GM23338 (cell line): Measurements from ENCODE around the gene GPATCH2. TPM values are rescaled to one million over a fixed set of nuclear protein-coding genes. Genes with fewer than 3 reads are reported as not detected.

ENCODE experiments used
- ATAC-seq: fragments of 200-7000 bp; cut with Tn5 transposase; 3 replicates; pipeline ENCODE4 v1.9.1; 2020
- DNase-seq: peaks from one replicate; pipeline ENCODE4 v3.0.0-alpha.2; 2015; ENCODE audit warnings: low spot score
- H2AFZ ChIP-seq: fragments of 200-600 bp; sonication (generic); 2 replicates; pipeline ENCODE4 v1.8.0; 2016; ENCODE audit warnings: antibody characterized with exemption, mild to moderate bottlenecking, moderate library complexity
- H3F3A ChIP-seq: fragments of 200-600 bp; sonication (generic); replicated peaks from 2 replicates; pipeline ENCODE4 v1.8.0; 2017; ENCODE audit warnings: antibody characterized with exemption, mixed run types, low read depth
- H3K27ac ChIP-seq: fragments of 200-600 bp; sonication (generic); 2 replicates; pipeline ENCODE4 v1.6.1; 2016; ENCODE audit warnings: low read depth
- H3K27me3 ChIP-seq: fragments of 200-600 bp; sonication (generic); 2 replicates; pipeline ENCODE4 v1.8.0; 2016; ENCODE audit warnings: mild to moderate bottlenecking, mixed run types, moderate library complexity; ENCODE audit not compliant: insufficient read depth
- H3K36me3 ChIP-seq: fragments of 200-600 bp; sonication (generic); 2 replicates; pipeline ENCODE4 v1.8.0; 2016; ENCODE audit warnings: mild to moderate bottlenecking; ENCODE audit not compliant: insufficient read depth
- H3K4me1 ChIP-seq: fragments of 200-600 bp; sonication (generic); 2 replicates; pipeline ENCODE4 v1.8.0; 2016; ENCODE audit warnings: mild to moderate bottlenecking, moderate library complexity; ENCODE audit not compliant: insufficient read depth
- H3K4me2 ChIP-seq: fragments of 200-600 bp; sonication (generic); 2 replicates; pipeline ENCODE4 v1.7.1; 2017; ENCODE audit warnings: mixed run types
- H3K4me3 ChIP-seq: fragments of 200-600 bp; sonication (generic); 2 replicates; pipeline ENCODE4 v1.6.1; 2016; ENCODE audit warnings: mixed run types
- H3K79me2 ChIP-seq: fragments of 200-600 bp; sonication (generic); replicated peaks from 2 replicates; pipeline ENCODE4 v1.8.0; 2017; ENCODE audit warnings: mild to moderate bottlenecking; ENCODE audit not compliant: insufficient read depth
- H3K9me2 ChIP-seq: fragments of 200-600 bp; sonication (generic); 2 replicates; pipeline ENCODE4 v1.8.0; 2017; ENCODE audit not compliant: insufficient read depth
- H4K20me1 ChIP-seq: fragments of 200-600 bp; sonication (generic); replicated peaks from 2 replicates; pipeline ENCODE4 v1.8.0; 2017; ENCODE audit warnings: mild to moderate bottlenecking; ENCODE audit not compliant: insufficient read depth
- H3K27ac Mint-ChIP-seq: 2 replicates; pipeline ENCODE4 v1.8.0; 2020; ENCODE audit warnings: inconsistent platforms, mild to moderate bottlenecking, moderate library complexity, mixed read lengths
- H3K27me3 Mint-ChIP-seq: 3 replicates; pipeline ENCODE4 v1.8.0; 2022; ENCODE audit warnings: low read depth, mild to moderate bottlenecking, moderate library complexity, mixed read lengths, inconsistent platforms; ENCODE audit not compliant: insufficient read depth, poor library complexity
- H3K36me3 Mint-ChIP-seq: 3 replicates; pipeline ENCODE4 v1.8.0; 2021; ENCODE audit warnings: low read depth, mild to moderate bottlenecking, inconsistent platforms, moderate library complexity, mixed read lengths
- H3K4me1 Mint-ChIP-seq: 3 replicates; pipeline ENCODE4 v1.8.0; 2020; ENCODE audit warnings: mild to moderate bottlenecking, inconsistent platforms, mixed read lengths
- H3K4me3 Mint-ChIP-seq: 3 replicates; pipeline ENCODE4 v1.8.0; 2021; ENCODE audit warnings: moderate library complexity, mild to moderate bottlenecking, inconsistent platforms, mixed read lengths
- H3K9me3 Mint-ChIP-seq: 3 replicates; pipeline ENCODE4 v1.8.0; 2020; ENCODE audit warnings: moderate library complexity, mild to moderate bottlenecking, inconsistent platforms, mixed read lengths
- CREB1 ChIP-seq: fragments of 250-450 bp; sonication (Bioruptor Pico); IDR thresholded peaks from 2 replicates; pipeline ENCODE4 v1.5.0; 2020; ENCODE audit warnings: low read depth, mild to moderate bottlenecking, moderate library complexity
- ETS1 ChIP-seq: IDR thresholded peaks from 2 replicates; pipeline ENCODE4 v1.6.1; 2016; ENCODE audit warnings: antibody characterized with exemption
- EZH2 ChIP-seq: fragments of 200-600 bp; sonication (generic); IDR thresholded peaks from one replicate; pipeline ENCODE4 v1.8.0; 2017; ENCODE audit warnings: antibody characterized with exemption, mild to moderate bottlenecking, low read depth; ENCODE audit not compliant: unreplicated experiment
- EZH2phosphoT487 ChIP-seq: fragments of 200-600 bp; sonication (generic); IDR thresholded peaks from one replicate; pipeline ENCODE4 v1.8.1; 2018; ENCODE audit warnings: antibody characterized with exemption; ENCODE audit not compliant: unreplicated experiment
- JUNB ChIP-seq: IDR thresholded peaks from one replicate; pipeline ENCODE4 v1.6.1; 2016; ENCODE audit warnings: antibody characterized with exemption; ENCODE audit not compliant: unreplicated experiment
- NANOG ChIP-seq: IDR thresholded peaks from 2 replicates; pipeline ENCODE4 v1.6.1; 2016; ENCODE audit warnings: antibody characterized with exemption, borderline replicate concordance
- POLR2AphosphoS5 ChIP-seq: IDR thresholded peaks from 2 replicates; pipeline ENCODE4 v1.6.1; 2016; ENCODE audit warnings: antibody characterized with exemption, low read depth
- REST ChIP-seq: IDR thresholded peaks from one replicate; pipeline ENCODE4 v1.6.1; 2018; ENCODE audit warnings: antibody characterized with exemption; ENCODE audit not compliant: unreplicated experiment
- STAT1 ChIP-seq: IDR thresholded peaks from one replicate; pipeline ENCODE4 v1.6.1; 2016; ENCODE audit warnings: antibody characterized with exemption; ENCODE audit not compliant: unreplicated experiment
- ZNF114 ChIP-seq: fragments of 250-450 bp; sonication (Bioruptor Pico); IDR thresholded peaks from 2 replicates; pipeline ENCODE4 v1.5.0; 2020; ENCODE audit warnings: mild to moderate bottlenecking, moderate library complexity
- ZNF331 ChIP-seq: fragments of 250-450 bp; sonication (Bioruptor Pico); IDR thresholded peaks from 2 replicates; pipeline ENCODE4 v1.5.0; 2020; ENCODE audit warnings: low read depth, mild to moderate bottlenecking, moderate library complexity
- polyA plus RNA-seq: library from polyadenylated mRNA; unstranded; fragments of >200 nt; fragmentation: Nextera tagmentation; extraction: Ambion mirVana; gene quantifications from 2 replicates; pipeline ENCODE4 v1.2.1, GENCODE V29; 2016
- total RNA-seq: library from RNA; depleted of rRNA; stranded (reverse); fragments of >200 nt; shearing (Covaris generic); gene quantifications from 2 replicates; pipeline ENCODE4 v1.2.3, GENCODE V29; 2014
- TF ChIP-seq, protein P1 (sequence below): fragments of 250-450 bp; sonication (Bioruptor Pico); IDR thresholded peaks from 2 replicates; pipeline ENCODE4 v1.5.0; 2020; ENCODE audit warnings: mild to moderate bottlenecking, moderate library complexity
- TF ChIP-seq, protein P2 (sequence below), 2 experiments: fragments of 200-600 bp in 1 of 2; sonication (generic) in 1 of 2; conservative IDR thresholded peaks; 2 replicates each; pipeline versions ENCODE4 v1.5.1 to v1.6.1; 2016 to 2017; ENCODE audit warnings: antibody characterized with exemption in 2 of 2, low read depth in 2 of 2, mild to moderate bottlenecking in 2 of 2, moderate library complexity in 1 of 2

The GPATCH2 gene
- total and polyA plus RNA-seq, 2 experiments from 2014 or later = 12.3 to 26.7 TPM

- Mint-ChIP-seq H3K27ac (peak overlapping the region; percentile 47; the same call in 1 of the 2 replicates), H3K4me1 (peaks cover 19% of the 10 kb centered on the region; the same call in 2 of the 3 replicates), H3K9me3 (no peaks in the 10 kb centered on the region), H3K27me3 (no peaks in the 10 kb centered on the region), H3K4me3 (no peak overlapping the region), H3K36me3 (no peaks in the 10 kb centered on the region)
- TF ChIP-seq, protein P1, sequence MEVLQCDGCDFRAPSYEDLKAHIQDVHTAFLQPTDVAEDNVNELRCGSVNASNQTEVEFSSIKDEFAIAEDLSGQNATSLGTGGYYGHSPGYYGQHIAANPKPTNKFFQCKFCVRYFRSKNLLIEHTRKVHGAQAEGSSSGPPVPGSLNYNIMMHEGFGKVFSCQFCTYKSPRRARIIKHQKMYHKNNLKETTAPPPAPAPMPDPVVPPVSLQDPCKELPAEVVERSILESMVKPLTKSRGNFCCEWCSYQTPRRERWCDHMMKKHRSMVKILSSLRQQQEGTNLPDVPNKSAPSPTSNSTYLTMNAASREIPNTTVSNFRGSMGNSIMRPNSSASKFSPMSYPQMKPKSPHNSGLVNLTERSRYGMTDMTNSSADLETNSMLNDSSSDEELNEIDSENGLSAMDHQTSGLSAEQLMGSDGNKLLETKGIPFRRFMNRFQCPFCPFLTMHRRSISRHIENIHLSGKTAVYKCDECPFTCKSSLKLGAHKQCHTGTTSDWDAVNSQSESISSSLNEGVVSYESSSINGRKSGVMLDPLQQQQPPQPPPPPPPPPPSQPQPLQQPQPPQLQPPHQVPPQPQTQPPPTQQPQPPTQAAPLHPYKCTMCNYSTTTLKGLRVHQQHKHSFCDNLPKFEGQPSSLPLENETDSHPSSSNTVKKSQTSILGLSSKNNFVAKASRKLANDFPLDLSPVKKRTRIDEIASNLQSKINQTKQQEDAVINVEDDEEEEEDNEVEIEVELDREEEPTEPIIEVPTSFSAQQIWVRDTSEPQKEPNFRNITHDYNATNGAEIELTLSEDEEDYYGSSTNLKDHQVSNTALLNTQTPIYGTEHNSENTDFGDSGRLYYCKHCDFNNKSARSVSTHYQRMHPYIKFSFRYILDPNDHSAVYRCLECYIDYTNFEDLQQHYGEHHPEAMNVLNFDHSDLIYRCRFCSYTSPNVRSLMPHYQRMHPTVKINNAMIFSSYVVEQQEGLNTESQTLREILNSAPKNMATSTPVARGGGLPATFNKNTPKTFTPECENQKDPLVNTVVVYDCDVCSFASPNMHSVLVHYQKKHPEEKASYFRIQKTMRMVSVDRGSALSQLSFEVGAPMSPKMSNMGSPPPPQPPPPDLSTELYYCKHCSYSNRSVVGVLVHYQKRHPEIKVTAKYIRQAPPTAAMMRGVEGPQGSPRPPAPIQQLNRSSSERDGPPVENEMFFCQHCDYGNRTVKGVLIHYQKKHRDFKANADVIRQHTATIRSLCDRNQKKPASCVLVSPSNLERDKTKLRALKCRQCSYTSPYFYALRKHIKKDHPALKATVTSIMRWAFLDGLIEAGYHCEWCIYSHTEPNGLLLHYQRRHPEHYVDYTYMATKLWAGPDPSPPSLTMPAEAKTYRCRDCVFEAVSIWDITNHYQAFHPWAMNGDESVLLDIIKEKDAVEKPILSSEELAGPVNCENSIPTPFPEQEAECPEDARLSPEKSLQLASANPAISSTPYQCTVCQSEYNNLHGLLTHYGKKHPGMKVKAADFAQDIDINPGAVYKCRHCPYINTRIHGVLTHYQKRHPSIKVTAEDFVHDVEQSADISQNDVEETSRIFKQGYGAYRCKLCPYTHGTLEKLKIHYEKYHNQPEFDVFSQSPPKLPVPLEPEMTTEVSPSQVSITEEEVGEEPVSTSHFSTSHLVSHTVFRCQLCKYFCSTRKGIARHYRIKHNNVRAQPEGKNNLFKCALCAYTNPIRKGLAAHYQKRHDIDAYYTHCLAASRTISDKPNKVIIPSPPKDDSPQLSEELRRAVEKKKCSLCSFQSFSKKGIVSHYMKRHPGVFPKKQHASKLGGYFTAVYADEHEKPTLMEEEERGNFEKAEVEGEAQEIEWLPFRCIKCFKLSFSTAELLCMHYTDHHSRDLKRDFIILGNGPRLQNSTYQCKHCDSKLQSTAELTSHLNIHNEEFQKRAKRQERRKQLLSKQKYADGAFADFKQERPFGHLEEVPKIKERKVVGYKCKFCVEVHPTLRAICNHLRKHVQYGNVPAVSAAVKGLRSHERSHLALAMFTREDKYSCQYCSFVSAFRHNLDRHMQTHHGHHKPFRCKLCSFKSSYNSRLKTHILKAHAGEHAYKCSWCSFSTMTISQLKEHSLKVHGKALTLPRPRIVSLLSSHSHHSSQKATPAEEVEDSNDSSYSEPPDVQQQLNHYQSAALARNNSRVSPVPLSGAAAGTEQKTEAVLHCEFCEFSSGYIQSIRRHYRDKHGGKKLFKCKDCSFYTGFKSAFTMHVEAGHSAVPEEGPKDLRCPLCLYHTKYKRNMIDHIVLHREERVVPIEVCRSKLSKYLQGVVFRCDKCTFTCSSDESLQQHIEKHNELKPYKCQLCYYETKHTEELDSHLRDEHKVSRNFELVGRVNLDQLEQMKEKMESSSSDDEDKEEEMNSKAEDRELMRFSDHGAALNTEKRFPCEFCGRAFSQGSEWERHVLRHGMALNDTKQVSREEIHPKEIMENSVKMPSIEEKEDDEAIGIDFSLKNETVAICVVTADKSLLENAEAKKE (CRISPR knock-in tag) = no peak
- TF ChIP-seq ETS1 (no peak), NANOG (no peak), EZH2phosphoT487 (no peak), EZH2 (no peak), POLR2AphosphoS5 (no peak), ZNF331 (CRISPR knock-in tag) (no peak), REST (no peak), STAT1 (no peak), ZNF114 (CRISPR knock-in tag) (no peak), CREB1 (CRISPR knock-in tag) (no peak), JUNB (no peak)
- TF ChIP-seq, protein P2, sequence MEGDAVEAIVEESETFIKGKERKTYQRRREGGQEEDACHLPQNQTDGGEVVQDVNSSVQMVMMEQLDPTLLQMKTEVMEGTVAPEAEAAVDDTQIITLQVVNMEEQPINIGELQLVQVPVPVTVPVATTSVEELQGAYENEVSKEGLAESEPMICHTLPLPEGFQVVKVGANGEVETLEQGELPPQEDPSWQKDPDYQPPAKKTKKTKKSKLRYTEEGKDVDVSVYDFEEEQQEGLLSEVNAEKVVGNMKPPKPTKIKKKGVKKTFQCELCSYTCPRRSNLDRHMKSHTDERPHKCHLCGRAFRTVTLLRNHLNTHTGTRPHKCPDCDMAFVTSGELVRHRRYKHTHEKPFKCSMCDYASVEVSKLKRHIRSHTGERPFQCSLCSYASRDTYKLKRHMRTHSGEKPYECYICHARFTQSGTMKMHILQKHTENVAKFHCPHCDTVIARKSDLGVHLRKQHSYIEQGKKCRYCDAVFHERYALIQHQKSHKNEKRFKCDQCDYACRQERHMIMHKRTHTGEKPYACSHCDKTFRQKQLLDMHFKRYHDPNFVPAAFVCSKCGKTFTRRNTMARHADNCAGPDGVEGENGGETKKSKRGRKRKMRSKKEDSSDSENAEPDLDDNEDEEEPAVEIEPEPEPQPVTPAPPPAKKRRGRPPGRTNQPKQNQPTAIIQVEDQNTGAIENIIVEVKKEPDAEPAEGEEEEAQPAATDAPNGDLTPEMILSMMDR (conservative IDR thresholded peaks at IDR 0.05; ENCODE audit: low read depth in 2 of 2) = no peak
- no peaks in the 10 kb centered on the region for H3K9me2 ChIP-seq
- no peaks in the 10 kb centered on the region for H3K27me3 ChIP-seq
- ATAC-seq = no peak
- no peak for DNase-seq
- H3F3A ChIP-seq = no peaks in the 10 kb centered on the region
- H3K36me3 ChIP-seq = no peaks in the 10 kb centered on the region
- H3K27ac ChIP-seq = no peak overlapping the region
- H4K20me1 ChIP-seq = no peaks in the 10 kb centered on the region
- H3K4me1 ChIP-seq = peaks cover 20% of the 10 kb centered on the region
- no peaks in the 10 kb centered on the region for H3K79me2 ChIP-seq
- no peak overlapping the region for H3K4me3 ChIP-seq
- no peak overlapping the region for H2AFZ ChIP-seq
- peak overlapping the region; percentile 18; the same call in 1 of the 2 replicates for H3K4me2 ChIP-seq
These were observed 37.6 kb upstream of the GPATCH2 start for GRCh38 chr1:217668351-217668940.
